Caco-2 (cell line): ENCODE data around the gene NGDN. TPM values are rescaled to one million over a fixed set of nuclear protein-coding genes. Genes with fewer than 3 reads are reported as not detected.

Experiments
- BruUV-seq: library from RNA; stranded (reverse); fragments of 400-500 nt; replicated peaks from 2 replicates; lab custom pipeline; 2021; lab: Mats Ljungman, UMichigan
- CTCF ChIA-PET: fragments of 300-600 bp; sonication (Branson Sonifier 250); formaldehyde crosslinking; loops from one replicate; lab custom pipeline; 2022; ENCODE audit warnings: antibody characterized with exemption; lab: Charles Lee
- POLR2A ChIA-PET: fragments of 300-600 bp; sonication (Branson Sonifier 250); formaldehyde crosslinking; loops from one replicate; lab custom pipeline; 2022; ENCODE audit warnings: antibody characterized with exemption; lab: Charles Lee
- DNase-seq, 2 experiments: peaks; one replicate each; pipeline versions ENCODE4 v3.0.0 to v3.0.0-alpha.2; 2020 to 2022
- H3K27me3 ChIP-seq: replicated peaks from 2 replicates; pipeline ENCODE4 v1.6.0; 2011; ENCODE audit warnings: low read length; ENCODE audit not compliant: control insufficient read depth, insufficient read depth
- H3K36me3 ChIP-seq: 2 replicates; pipeline ENCODE4 v1.5.1; 2011; ENCODE audit warnings: low read length; ENCODE audit not compliant: control insufficient read depth, insufficient read depth
- H3K4me1 ChIP-seq: fragments of 250-450 bp; sonication (Bioruptor Pico); 2 replicates; pipeline ENCODE4 v1.5.1; 2020; ENCODE audit warnings: mild to moderate bottlenecking
- H3K4me3 ChIP-seq: 2 replicates; pipeline ENCODE4 v1.5.1; 2011; ENCODE audit warnings: low read depth, mild to moderate bottlenecking, control low read depth, low read length
- H3K9me3 ChIP-seq: fragments of 250-450 bp; sonication (Bioruptor Pico); 2 replicates; pipeline ENCODE4 v1.5.1; 2020; ENCODE audit warnings: mild to moderate bottlenecking, moderate library complexity
- H3K27ac Mint-ChIP-seq: one replicate; pipeline ENCODE4 v1.8.0; 2022; ENCODE audit warnings: mixed read lengths; ENCODE audit not compliant: unreplicated experiment
- H3K27me3 Mint-ChIP-seq: one replicate; pipeline ENCODE4 v1.8.0; 2022; ENCODE audit warnings: mixed read lengths; ENCODE audit not compliant: insufficient read depth, unreplicated experiment
- H3K36me3 Mint-ChIP-seq: one replicate; pipeline ENCODE4 v1.8.0; 2022; ENCODE audit warnings: mild to moderate bottlenecking, mixed read lengths; ENCODE audit not compliant: insufficient read depth, unreplicated experiment
- H3K4me1 Mint-ChIP-seq: one replicate; pipeline ENCODE4 v1.8.0; 2022; ENCODE audit warnings: low read depth, mixed read lengths; ENCODE audit not compliant: unreplicated experiment
- H3K4me3 Mint-ChIP-seq: one replicate; pipeline ENCODE4 v1.8.0; 2022; ENCODE audit warnings: mild to moderate bottlenecking, moderate library complexity, mixed read lengths; ENCODE audit not compliant: unreplicated experiment
- H3K9me3 Mint-ChIP-seq: one replicate; pipeline ENCODE4 v1.8.0; 2022; ENCODE audit warnings: mixed read lengths; ENCODE audit not compliant: unreplicated experiment
- intact Hi-C: fragments of 100-400 bp; cut with micrococcal nuclease; formaldehyde crosslinking; loops from one replicate; pipeline ENCODE4 v1.10.0; 2022; ENCODE audit not compliant: unreplicated experiment
- total RNA-seq: library from RNA; stranded (reverse); gene quantifications from 2 replicates; pipeline ENCODE4 v1.2.3, GENCODE V29; 2022
- TF ChIP-seq, protein P1 (sequence below), 2 experiments: fragments of 200-600 bp in 1 of 2; IDR thresholded peaks; 1 replicate in 1 of 2; 2 replicates in 1 of 2; pipeline versions ENCODE4 v1.5.1 to v1.8.0; 2011 to 2022; ENCODE audit warnings: antibody characterized with exemption in 1 of 2, control low read depth in 1 of 2, inconsistent platforms in 1 of 2, low read depth in 1 of 2, low read length in 1 of 2, mild to moderate bottlenecking in 1 of 2, moderate library complexity in 1 of 2; ENCODE audit not compliant: insufficient read depth in 1 of 2, severe bottlenecking in 1 of 2, unreplicated experiment in 1 of 2

NGDN gene
- total RNA-seq, 1 experiment from 2014 or later: 55.0 TPM

DNA sequence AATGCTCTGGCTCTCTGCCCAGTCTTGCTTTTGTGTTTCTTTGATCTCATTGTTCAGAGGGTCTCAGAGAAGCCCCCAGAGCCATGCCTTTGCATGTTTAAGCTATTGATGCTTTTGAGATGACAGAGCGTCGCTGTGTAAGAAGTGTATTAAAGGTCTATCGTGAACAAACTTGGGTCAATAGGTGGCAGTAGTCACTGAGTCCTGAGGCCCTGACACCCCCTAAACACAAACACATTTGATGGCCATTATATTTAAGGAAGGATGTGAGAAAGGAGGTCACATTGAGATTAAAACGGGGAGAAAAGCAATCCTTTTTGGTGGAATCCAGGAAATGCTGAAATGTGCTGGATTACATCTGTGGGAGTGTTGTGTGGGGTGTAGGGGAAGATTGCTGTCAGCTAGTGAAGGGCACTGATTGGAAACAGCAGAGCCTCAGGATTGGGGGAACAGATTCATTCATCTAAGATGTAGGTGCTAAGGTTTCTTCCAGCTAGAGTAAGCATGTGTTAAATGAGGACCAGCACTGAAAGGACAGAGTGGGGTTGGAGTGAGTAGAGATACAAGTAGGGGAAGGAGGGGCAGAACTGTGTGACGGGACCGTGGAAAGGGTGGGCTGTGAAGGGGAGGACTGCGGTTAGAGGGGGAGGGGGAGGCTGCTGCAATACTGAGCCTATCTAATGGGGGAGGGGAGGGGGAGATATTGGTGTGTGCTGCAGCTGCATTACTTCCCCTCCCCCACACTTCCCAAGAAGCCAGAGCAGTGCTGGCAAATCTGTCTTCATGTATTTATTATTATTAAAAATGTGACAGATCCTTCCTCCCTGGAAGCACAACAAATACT, 12.7 kb downstream of the NGDN start:
- intact Hi-C loops: no loop called here
- no peak overlapping the region for H3K4me3 ChIP-seq
- no TSS peak for BruUV-seq
- peaks cover 35% of the 10 kb centered on the region for H3K36me3 Mint-ChIP-seq
- POLR2A ChIA-PET: no interaction called here
- TF ChIP-seq, protein P1, sequence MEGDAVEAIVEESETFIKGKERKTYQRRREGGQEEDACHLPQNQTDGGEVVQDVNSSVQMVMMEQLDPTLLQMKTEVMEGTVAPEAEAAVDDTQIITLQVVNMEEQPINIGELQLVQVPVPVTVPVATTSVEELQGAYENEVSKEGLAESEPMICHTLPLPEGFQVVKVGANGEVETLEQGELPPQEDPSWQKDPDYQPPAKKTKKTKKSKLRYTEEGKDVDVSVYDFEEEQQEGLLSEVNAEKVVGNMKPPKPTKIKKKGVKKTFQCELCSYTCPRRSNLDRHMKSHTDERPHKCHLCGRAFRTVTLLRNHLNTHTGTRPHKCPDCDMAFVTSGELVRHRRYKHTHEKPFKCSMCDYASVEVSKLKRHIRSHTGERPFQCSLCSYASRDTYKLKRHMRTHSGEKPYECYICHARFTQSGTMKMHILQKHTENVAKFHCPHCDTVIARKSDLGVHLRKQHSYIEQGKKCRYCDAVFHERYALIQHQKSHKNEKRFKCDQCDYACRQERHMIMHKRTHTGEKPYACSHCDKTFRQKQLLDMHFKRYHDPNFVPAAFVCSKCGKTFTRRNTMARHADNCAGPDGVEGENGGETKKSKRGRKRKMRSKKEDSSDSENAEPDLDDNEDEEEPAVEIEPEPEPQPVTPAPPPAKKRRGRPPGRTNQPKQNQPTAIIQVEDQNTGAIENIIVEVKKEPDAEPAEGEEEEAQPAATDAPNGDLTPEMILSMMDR (IDR thresholded peaks at IDR 0.05; ENCODE audit: insufficient read depth in 1 of 2, low read depth in 1 of 2, low read length in 1 of 2, severe bottlenecking in 1 of 2, unreplicated experiment in 1 of 2): no peak
- no peak overlapping the region for H3K27ac Mint-ChIP-seq
- no peaks in the 10 kb centered on the region; the same call in none of the 2 replicates for H3K36me3 ChIP-seq
- H3K27me3 Mint-ChIP-seq: no peaks in the 10 kb centered on the region
- no peaks in the 10 kb centered on the region for H3K4me1 ChIP-seq
- DNase-seq: no peak
- H3K9me3 Mint-ChIP-seq: no peaks in the 10 kb centered on the region
- CTCF ChIA-PET: interaction anchor here (0.9 kb wide), 1 partner anchor 78 kb away, joined by 4 read pairs; no protein-coding TSS in a partner anchor
- H3K27me3 ChIP-seq: no peaks in the 10 kb centered on the region
- H3K9me3 ChIP-seq: no peaks in the 10 kb centered on the region
- no peak overlapping the region for H3K4me3 Mint-ChIP-seq
- H3K4me1 Mint-ChIP-seq: no peaks in the 10 kb centered on the region

DNA sequence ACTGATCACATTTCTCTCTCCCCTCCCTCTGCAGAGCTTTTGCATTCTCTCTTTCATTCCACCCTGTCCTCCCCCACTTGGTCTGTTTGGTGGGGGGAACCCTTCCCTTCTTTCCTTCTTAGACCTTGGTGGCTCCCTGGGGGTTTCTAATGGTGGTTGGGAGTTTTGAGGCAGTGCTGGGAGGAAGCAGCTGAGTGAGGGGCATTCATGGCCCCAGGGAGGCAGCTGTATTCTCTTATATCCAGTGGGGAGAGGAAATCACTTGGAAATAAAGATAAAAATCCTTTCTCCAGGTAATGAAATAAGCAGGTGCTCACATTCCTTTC, 13.3 kb downstream of the NGDN start:
- H3K27me3 Mint-ChIP-seq: no peaks in the 10 kb centered on the region
- H3K36me3 Mint-ChIP-seq: peaks cover 29% of the 10 kb centered on the region
- H3K27me3 ChIP-seq: no peaks in the 10 kb centered on the region
- H3K4me1 ChIP-seq: no peaks in the 10 kb centered on the region
- H3K9me3 Mint-ChIP-seq: no peaks in the 10 kb centered on the region
- H3K36me3 ChIP-seq: no peaks in the 10 kb centered on the region; the same call in none of the 2 replicates
- ChIA-PET CTCF (no interaction called here), POLR2A (no interaction called here)
- no peak overlapping the region for H3K4me3 ChIP-seq
- no TSS peak for BruUV-seq
- H3K4me1 Mint-ChIP-seq: no peaks in the 10 kb centered on the region
- no peak overlapping the region for H3K4me3 Mint-ChIP-seq
- TF ChIP-seq, protein P1 (IDR thresholded peaks at IDR 0.05; ENCODE audit: insufficient read depth in 1 of 2, low read depth in 1 of 2, low read length in 1 of 2, severe bottlenecking in 1 of 2, unreplicated experiment in 1 of 2): no peak
- H3K9me3 ChIP-seq: no peaks in the 10 kb centered on the region
- intact Hi-C loops: loop anchor here (1.0 kb wide), 1 partner anchor 77 kb away; no protein-coding TSS in a partner anchor
- no peak for DNase-seq
- no peak overlapping the region for H3K27ac Mint-ChIP-seq

DNA sequence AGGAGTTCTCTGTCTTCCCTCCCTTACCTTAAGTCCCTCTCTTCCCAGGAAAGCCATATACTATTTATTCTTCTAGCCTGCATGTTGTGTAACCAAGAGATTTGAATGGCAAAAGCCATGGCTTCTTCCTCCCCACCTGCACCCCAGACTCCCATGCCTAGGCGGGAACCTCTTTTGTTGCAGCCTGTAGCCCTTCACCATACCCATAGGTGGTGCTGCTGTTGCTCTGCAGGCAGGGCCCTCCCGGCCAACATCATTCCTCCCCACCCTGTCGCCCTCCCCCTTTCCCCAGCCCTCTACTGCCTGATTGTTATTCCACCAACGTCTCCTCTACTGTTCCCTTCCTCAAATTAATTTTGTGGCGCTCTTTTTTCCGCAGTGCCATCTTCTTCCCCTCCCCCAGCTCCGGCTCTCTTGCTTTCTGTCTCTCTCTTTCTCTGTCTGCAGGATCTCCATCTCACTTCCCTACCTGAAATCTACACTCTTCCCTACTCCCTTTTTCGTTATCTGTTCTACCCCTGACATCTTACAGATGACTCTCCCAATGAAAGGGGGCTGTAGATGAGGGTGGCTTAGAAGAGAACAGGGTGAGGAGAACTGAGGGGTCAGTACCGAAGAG, 13.8 kb downstream of the NGDN start:
- Histone ChIP-seq H3K4me1 (no peaks in the 10 kb centered on the region), H3K4me3 (no peak overlapping the region), H3K27me3 (no peaks in the 10 kb centered on the region), H3K9me3 (no peaks in the 10 kb centered on the region), H3K36me3 (no peaks in the 10 kb centered on the region; the same call in none of the 2 replicates)
- BruUV-seq: no TSS peak
- H3K27me3 Mint-ChIP-seq: no peaks in the 10 kb centered on the region
- H3K27ac Mint-ChIP-seq: no peak overlapping the region
- DNase-seq: peak in 1 of 2 experiments; percentile 58
- CTCF ChIA-PET: no interaction called here
- no peak overlapping the region for H3K4me3 Mint-ChIP-seq
- no peaks in the 10 kb centered on the region for H3K9me3 Mint-ChIP-seq
- POLR2A ChIA-PET: no interaction called here
- peaks cover 24% of the 10 kb centered on the region for H3K36me3 Mint-ChIP-seq
- H3K4me1 Mint-ChIP-seq: no peaks in the 10 kb centered on the region
- intact Hi-C loops: loop anchor here (1.0 kb wide), 1 partner anchor 76 kb away; no protein-coding TSS in a partner anchor
- TF ChIP-seq, protein P1 (IDR thresholded peaks at IDR 0.05; ENCODE audit: insufficient read depth in 1 of 2, low read depth in 1 of 2, low read length in 1 of 2, severe bottlenecking in 1 of 2, unreplicated experiment in 1 of 2): peak; percentile 60 to 74
